ENCODE results near the gene IFT172. TPM values are rescaled to one million over a fixed set of nuclear protein-coding genes. Genes with fewer than 3 reads are reported as not detected.

Gene IFT172
- 35.2 and 43.1 TPM in 2 replicates for total RNA-seq

GRCh38 chr2:27489498-27490397 is at the start of gene IFT172:
Gene IFT172 (minus strand): TSS chr2:27489743. CDS start chr2:27489653, 90 bp downstream.

GRCh38 chr2:27496357-27497287 is 7.1 kb upstream of the IFT172 start, which contains the start of gene GCKR:
Gene GCKR (plus strand): TSS chr2:27496839. CDS start chr2:27496905, 66 bp downstream.

GRCh38 chr2:27494944-27495554 is 5.5 kb upstream of the IFT172 start, which contains the start of gene FNDC4:
Gene FNDC4 (minus strand): TSS chr2:27495200. CDS start chr2:27494679, 521 bp downstream.

GRCh38 chr2:27441958-27442919 is 47.3 kb downstream of the IFT172 start, which contains the start of gene KRTCAP3:
Gene KRTCAP3 (plus strand): TSS chr2:27442381. CDS start chr2:27442413, 32 bp downstream.

GRCh38 chr2:27428213-27428977 is 61.1 kb downstream of the IFT172 start, which contains the start of gene NRBP1:
Gene NRBP1 (plus strand): TSS chr2:27428631. CDS start chr2:27433274, 4,643 bp downstream.

GRCh38 chr2:27409321-27410073 is 80.0 kb downstream of the IFT172 start, which contains the start of gene PPM1G:
Gene PPM1G (minus strand): TSS chr2:27409591. CDS start chr2:27409422, 169 bp downstream.

Other genes with a start within 250 kb of the IFT172 start
- 0.09 TPM in 1 of 2 replicates, not detected in the other for gene SLC30A3, start 226.7 kb downstream of the IFT172 start, total RNA-seq
- not detected in 2 replicates for gene DNAJC5G, start 214.3 kb downstream of the IFT172 start, total RNA-seq
- gene TRIM54, start 207.3 kb downstream of the IFT172 start, total RNA-seq: not detected in 2 replicates
- 0.30 and 0.42 TPM in 2 replicates for gene UCN, start 181.3 kb downstream of the IFT172 start, total RNA-seq
- 73.6 and 107 TPM in 2 replicates for gene MPV17, start 166.6 kb downstream of the IFT172 start, total RNA-seq
- 28.8 and 35.8 TPM in 2 replicates for gene GTF3C2, start 133.0 kb downstream of the IFT172 start, total RNA-seq
- gene EIF2B4, start 119.4 kb downstream of the IFT172 start, total RNA-seq: 17.8 and 23.0 TPM in 2 replicates
- 113 and 139 TPM in 2 replicates for gene SNX17, start 119.1 kb downstream of the IFT172 start, total RNA-seq
- 9.8 and 11.6 TPM in 2 replicates for gene ZNF513, start 109.0 kb downstream of the IFT172 start, total RNA-seq
- gene PPM1G, start 80.2 kb downstream of the IFT172 start, total RNA-seq: 56.4 and 77.7 TPM in 2 replicates
- gene NRBP1, start 61.1 kb downstream of the IFT172 start, total RNA-seq: 104 and 112 TPM in 2 replicates
- gene KRTCAP3, start 47.4 kb downstream of the IFT172 start, total RNA-seq: not detected in 2 replicates
- 10.7 and 17.3 TPM in 2 replicates for gene FNDC4, start 5.5 kb upstream of the IFT172 start, total RNA-seq
- gene GCKR, start 7.1 kb upstream of the IFT172 start, total RNA-seq: 0.51 and 0.89 TPM in 2 replicates
- 19.3 and 38.0 TPM in 2 replicates for gene ZNF512, start 93.3 kb upstream of the IFT172 start, total RNA-seq
- 0.83 and 1.8 TPM in 2 replicates for gene CCDC121, start 139.3 kb upstream of the IFT172 start, total RNA-seq
- gene GPN1, start 139.3 kb upstream of the IFT172 start, total RNA-seq: 26.4 and 40.8 TPM in 2 replicates
- 17.0 and 25.2 TPM in 2 replicates for gene SUPT7L, start 173.9 kb upstream of the IFT172 start, total RNA-seq
- 29.7 and 30.5 TPM in 2 replicates for gene SLC4A1AP, start 174.1 kb upstream of the IFT172 start, total RNA-seq